MM.1S (cell line): ENCODE results near the gene PNPLA2.

Experiments used
- DNase-seq: peaks from one replicate; pipeline ENCODE4 v3.0.0-alpha.2; 2015
- H2AFZ ChIP-seq: fragments of 300-600 bp; sonication (generic); 2 replicates; pipeline ENCODE4 v1.6.0; 2016; ENCODE audit warnings: antibody characterized with exemption, low read length
- H3F3A ChIP-seq: fragments of 300-600 bp; sonication (generic); 2 replicates; pipeline ENCODE4 v1.6.1; 2016; ENCODE audit warnings: mild to moderate bottlenecking, antibody characterized with exemption, low read length, moderate library complexity, mixed read lengths; ENCODE audit not compliant: insufficient read depth
- H3K27ac ChIP-seq: fragments of 300-600 bp; sonication (generic); 2 replicates; pipeline ENCODE4 v1.5.1; 2016; ENCODE audit warnings: mild to moderate bottlenecking, low read length
- H3K27me3 ChIP-seq: fragments of 300-600 bp; sonication (generic); replicated peaks from 2 replicates; pipeline ENCODE4 v1.6.0; 2016; ENCODE audit warnings: low read length; ENCODE audit not compliant: insufficient read depth
- H3K36me3 ChIP-seq: fragments of 300-600 bp; sonication (generic); replicated peaks from 2 replicates; pipeline ENCODE4 v1.6.1; 2016; ENCODE audit warnings: mild to moderate bottlenecking, low read length, mixed read lengths; ENCODE audit not compliant: insufficient read depth
- H3K4me1 ChIP-seq: fragments of 300-600 bp; sonication (generic); 2 replicates; pipeline ENCODE4 v1.6.1; 2016; ENCODE audit warnings: low read length, mixed read lengths
- H3K4me2 ChIP-seq: fragments of 300-600 bp; sonication (generic); 2 replicates; pipeline ENCODE4 v1.6.0; 2016; ENCODE audit warnings: low read depth, low read length
- H3K4me3 ChIP-seq: fragments of 300-600 bp; sonication (generic); 2 replicates; pipeline ENCODE4 v1.5.1; 2016; ENCODE audit warnings: low read length, mixed read lengths
- H3K79me2 ChIP-seq: fragments of 300-600 bp; sonication (generic); 2 replicates; pipeline ENCODE4 v1.6.1; 2016; ENCODE audit warnings: mixed run types, low read length, mixed read lengths
- H3K9ac ChIP-seq: fragments of 300-600 bp; sonication (generic); 2 replicates; pipeline ENCODE4 v1.6.1; 2016; ENCODE audit warnings: low read length, mixed read lengths
- H3K9me2 ChIP-seq: fragments of 300-600 bp; sonication (generic); replicated peaks from 2 replicates; pipeline ENCODE4 v1.6.1; 2016; ENCODE audit warnings: mild to moderate bottlenecking, low read length, mixed read lengths; ENCODE audit not compliant: insufficient read depth
- H3K9me3 ChIP-seq: fragments of 300-600 bp; sonication (generic); replicated peaks from 2 replicates; pipeline ENCODE4 v1.6.1; 2016; ENCODE audit warnings: mild to moderate bottlenecking, low read length, mixed read lengths; ENCODE audit not compliant: insufficient read depth
- H4K20me1 ChIP-seq: fragments of 300-600 bp; sonication (generic); 2 replicates; pipeline ENCODE4 v1.6.1; 2016; ENCODE audit warnings: mild to moderate bottlenecking, low read length, moderate library complexity, mixed read lengths; ENCODE audit not compliant: insufficient read depth
- CTCF ChIP-seq: fragments of 300-600 bp; sonication (generic); IDR thresholded peaks from 2 replicates; pipeline ENCODE4 v1.5.1; 2016; ENCODE audit warnings: antibody characterized with exemption, low read length, mixed read lengths
- EZH2 ChIP-seq: fragments of 300-600 bp; sonication (generic); optimal IDR thresholded peaks from 2 replicates; pipeline ENCODE3; 2017; ENCODE audit warnings: low read depth, mild to moderate bottlenecking, antibody characterized with exemption, low read length, mixed read lengths
- EZH2phosphoT487 ChIP-seq: fragments of 300-600 bp; sonication (generic); IDR thresholded peaks from 2 replicates; pipeline ENCODE4 v1.6.1; 2018; ENCODE audit warnings: antibody characterized with exemption, low read length

The PNPLA2 gene

GRCh38 chr11:771617-772204, 47.0 kb upstream of the PNPLA2 start:
- no peaks in the 10 kb centered on the region; the same call in 1 of the 2 replicates for H4K20me1 ChIP-seq
- no peak overlapping the region for H3K27ac ChIP-seq
- H3K36me3 ChIP-seq = peaks cover 9% of the 10 kb centered on the region
- H3F3A ChIP-seq = peaks cover 6% of the 10 kb centered on the region
- H3K79me2 ChIP-seq = peaks cover 58% of the 10 kb centered on the region
- no peak overlapping the region for H3K4me3 ChIP-seq
- TF ChIP-seq EZH2 (no peak), EZH2phosphoT487 (no peak), CTCF (no peak)
- H2AFZ ChIP-seq = no peak overlapping the region
- H3K9ac ChIP-seq = no peak overlapping the region
- H3K4me2 ChIP-seq = no peak overlapping the region
- peak; percentile 2 for DNase-seq
- H3K9me3 ChIP-seq = no peaks in the 10 kb centered on the region
- no peaks in the 10 kb centered on the region for H3K4me1 ChIP-seq
- H3K9me2 ChIP-seq = no peaks in the 10 kb centered on the region
- no peaks in the 10 kb centered on the region for H3K27me3 ChIP-seq

DNA sequence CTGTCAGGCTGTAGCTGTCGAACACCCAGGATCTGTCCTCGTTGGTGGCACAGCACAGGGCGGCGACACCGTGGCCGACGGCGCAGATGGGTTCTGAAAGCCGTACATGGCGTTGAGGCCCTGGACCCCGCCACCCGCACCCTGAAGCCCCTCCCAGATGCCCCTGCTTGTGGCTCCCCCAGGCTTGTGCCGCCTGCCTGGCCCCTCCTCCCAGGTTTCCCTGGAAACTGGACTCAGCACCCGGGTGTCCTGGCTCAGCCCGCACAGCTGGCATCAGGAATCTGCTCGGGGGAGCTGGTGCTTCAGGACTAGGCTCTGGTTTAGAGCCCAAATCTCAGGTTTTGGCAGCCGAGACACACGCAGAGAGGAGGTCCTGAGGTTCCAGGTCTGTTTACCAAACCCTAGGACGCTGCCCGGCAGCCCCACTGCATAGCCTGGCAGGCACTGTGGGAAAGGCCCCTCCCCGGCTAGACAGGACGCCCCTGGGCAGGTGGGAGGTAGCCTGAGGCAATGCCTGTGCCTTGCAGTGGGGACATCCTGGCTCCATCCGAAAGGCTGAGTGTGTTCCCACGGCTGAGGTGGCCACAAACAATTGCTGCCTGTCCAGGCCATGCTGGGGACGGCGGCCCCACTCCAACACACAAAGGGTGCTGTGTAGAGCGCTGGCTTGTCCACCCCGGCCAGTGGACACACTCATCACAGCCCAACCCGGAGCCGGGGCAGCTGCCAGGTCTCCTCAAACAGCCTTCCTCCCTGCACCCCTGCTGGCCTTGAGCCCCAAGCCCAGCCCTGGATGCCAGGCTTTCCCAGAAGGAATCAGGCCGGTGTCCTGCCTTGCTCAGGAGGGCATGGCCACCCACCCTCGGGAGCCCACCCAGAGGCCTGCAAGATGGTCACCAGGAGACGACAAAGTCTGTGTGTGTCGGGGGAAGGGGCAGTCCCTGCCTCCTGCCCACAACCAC, 46.0 kb upstream of the PNPLA2 start:
- Histone ChIP-seq H2AFZ (no peak overlapping the region), H4K20me1 (no peaks in the 10 kb centered on the region; the same call in 1 of the 2 replicates), H3K36me3 (peaks cover 9% of the 10 kb centered on the region), H3K27me3 (no peaks in the 10 kb centered on the region), H3K79me2 (peaks cover 63% of the 10 kb centered on the region), H3K4me1 (no peaks in the 10 kb centered on the region), H3K4me2 (no peak overlapping the region), H3K9me3 (no peaks in the 10 kb centered on the region), H3K4me3 (no peak overlapping the region), H3K9ac (no peak overlapping the region), H3F3A (no peaks in the 10 kb centered on the region), H3K9me2 (no peaks in the 10 kb centered on the region), H3K27ac (no peak overlapping the region)
- no peak for DNase-seq
- TF ChIP-seq EZH2phosphoT487 (no peak), CTCF (no peak), EZH2 (no peak)

- Histone ChIP-seq H3K79me2 (peaks cover 70% of the 10 kb centered on the region), H4K20me1 (no peaks in the 10 kb centered on the region; the same call in 1 of the 2 replicates), H3K27ac (no peak overlapping the region), H3K4me2 (no peak overlapping the region), H3K4me1 (peaks cover 3% of the 10 kb centered on the region; the same call in 1 of the 2 replicates), H3K9ac (no peak overlapping the region), H3K9me2 (no peaks in the 10 kb centered on the region), H3K9me3 (no peaks in the 10 kb centered on the region), H3K27me3 (no peaks in the 10 kb centered on the region), H2AFZ (no peak overlapping the region), H3K4me3 (no peak overlapping the region), H3K36me3 (peaks cover 9% of the 10 kb centered on the region), H3F3A (no peaks in the 10 kb centered on the region)
- DNase-seq = peak; percentile 5
- no peak for TF ChIP-seq CTCF
- TF ChIP-seq EZH2 = no peak
- TF ChIP-seq EZH2phosphoT487 = no peak
Measured at GRCh38 chr11:773425-773824, 45.3 kb upstream of the PNPLA2 start.
